IgD-negative memory B cell (primary cell): ENCODE measurements around the gene GALNT2. TPM values are rescaled to one million over a fixed set of nuclear protein-coding genes. Genes with fewer than 3 reads are reported as not detected.

ENCODE experiments used
- H3K27ac Mint-ChIP-seq, 3 donors: one replicate each; pipeline ENCODE4 v1.8.0; 2020 to 2022; ENCODE audit warnings: mild to moderate bottlenecking in 3 of 3, mixed read lengths in 3 of 3, moderate library complexity in 1 of 3
- H3K27me3 Mint-ChIP-seq: one replicate; pipeline ENCODE4 v1.8.0; 2021; ENCODE audit warnings: mixed read lengths
- H3K36me3 Mint-ChIP-seq: one replicate; pipeline ENCODE4 v1.8.0; 2020; ENCODE audit warnings: mild to moderate bottlenecking, mixed read lengths
- H3K4me1 Mint-ChIP-seq, 3 donors: one replicate each; pipeline ENCODE4 v1.8.0; 2020 to 2022; ENCODE audit warnings: mixed read lengths in 3 of 3, mild to moderate bottlenecking in 1 of 3
- H3K4me3 Mint-ChIP-seq, 4 donors: one replicate each; pipeline ENCODE4 v1.8.0; 2020 to 2022; ENCODE audit warnings: mild to moderate bottlenecking in 4 of 4, mixed read lengths in 4 of 4, moderate library complexity in 3 of 4
- H3K9me3 Mint-ChIP-seq, 3 donors: one replicate each; pipeline ENCODE4 v1.8.0; 2020 to 2021; ENCODE audit warnings: mixed read lengths in 3 of 3, mild to moderate bottlenecking in 1 of 3
- polyA plus RNA-seq: library from polyadenylated mRNA; unstranded; fragments of 300-500 nt; fragmentation: Illumina TruSeq; gene quantifications from one replicate; pipeline ENCODE4 v1.2.3, GENCODE V29; 2021

GALNT2 gene
- polyA plus RNA-seq, 1 donor from 2014 or later = 15.8 TPM

- peak overlapping the region in 2 of 4 donors; percentile 0 to 72 for H3K4me3 Mint-ChIP-seq
- no peaks in the 10 kb centered on the region for H3K36me3 Mint-ChIP-seq
- H3K9me3 Mint-ChIP-seq = no peaks in the 10 kb centered on the region
- H3K4me1 Mint-ChIP-seq = peaks cover 3 to 21% (median 15%) of the 10 kb centered on the region in 3 donors
- no peaks in the 10 kb centered on the region for H3K27me3 Mint-ChIP-seq
- peak overlapping the region in 1 of 3 donors; percentile 20 for H3K27ac Mint-ChIP-seq
Measured at GRCh38 chr1:230299191-230300006, 232.4 kb downstream of the GALNT2 start.

- Mint-ChIP-seq H3K36me3 (no peaks in the 10 kb centered on the region), H3K27me3 (no peaks in the 10 kb centered on the region), H3K9me3 (no peaks in the 10 kb centered on the region), H3K4me3 (peak overlapping the region in 3 of 4 donors; percentile 16 to 79 (median 74)), H3K4me1 (peaks cover 3 to 23% (median 15%) of the 10 kb centered on the region in 3 donors), H3K27ac (peak overlapping the region; percentile 20 to 63 (median 45))
Measured at GRCh38 chr1:230300322-230301301, 233.6 kb downstream of the GALNT2 start.

- Mint-ChIP-seq H3K27ac (peak overlapping the region in 2 of 3 donors; percentile 20 to 88), H3K4me3 (no peak overlapping the region), H3K4me1 (peaks cover 6 to 27% (median 19%) of the 10 kb centered on the region in 3 donors), H3K9me3 (no peaks in the 10 kb centered on the region), H3K27me3 (no peaks in the 10 kb centered on the region), H3K36me3 (no peaks in the 10 kb centered on the region)
Measured at GRCh38 chr1:230301322-230301721, 234.3 kb downstream of the GALNT2 start.

GRCh38 chr1:230301822-230302221 lies 234.8 kb downstream of the GALNT2 start:
- H3K27ac Mint-ChIP-seq = peak overlapping the region in 1 of 3 donors; percentile 20
- no peaks in the 10 kb centered on the region for H3K9me3 Mint-ChIP-seq
- no peaks in the 10 kb centered on the region for H3K36me3 Mint-ChIP-seq
- H3K4me1 Mint-ChIP-seq = peaks cover 7 to 27% (median 19%) of the 10 kb centered on the region in 3 donors
- H3K4me3 Mint-ChIP-seq = no peak overlapping the region
- H3K27me3 Mint-ChIP-seq = no peaks in the 10 kb centered on the region

GRCh38 chr1:230303069-230303468 lies 236.0 kb downstream of the GALNT2 start:
- Mint-ChIP-seq H3K4me1 (peaks cover 7 to 27% (median 19%) of the 10 kb centered on the region in 3 donors), H3K27ac (no peak overlapping the region), H3K36me3 (no peaks in the 10 kb centered on the region), H3K4me3 (no peak overlapping the region), H3K9me3 (no peaks in the 10 kb centered on the region), H3K27me3 (no peaks in the 10 kb centered on the region)

DNA sequence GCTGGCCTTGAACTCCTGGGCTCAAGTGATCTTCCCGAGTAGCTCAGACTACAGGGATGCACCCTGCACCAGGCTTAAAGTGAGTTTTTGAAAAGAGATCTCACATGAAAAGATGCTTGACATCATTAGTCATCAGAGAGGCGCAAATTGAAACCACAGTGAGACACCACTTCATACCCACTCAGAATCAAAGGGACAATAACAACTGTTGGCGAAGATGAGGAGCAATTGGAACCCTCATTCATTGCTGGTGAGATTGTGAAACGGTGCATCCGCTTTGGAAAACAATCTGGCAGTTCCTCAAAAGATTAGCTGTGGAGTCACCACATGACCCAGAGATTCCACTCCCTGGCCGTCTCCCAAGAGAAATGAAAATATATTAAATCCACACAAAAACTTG lies 236.8 kb downstream of the GALNT2 start:
- Mint-ChIP-seq H3K9me3 (no peaks in the 10 kb centered on the region), H3K36me3 (no peaks in the 10 kb centered on the region), H3K4me3 (no peak overlapping the region), H3K27ac (peak overlapping the region in 1 of 3 donors; percentile 32), H3K27me3 (no peaks in the 10 kb centered on the region), H3K4me1 (peaks cover 7 to 27% (median 19%) of the 10 kb centered on the region in 3 donors)

DNA sequence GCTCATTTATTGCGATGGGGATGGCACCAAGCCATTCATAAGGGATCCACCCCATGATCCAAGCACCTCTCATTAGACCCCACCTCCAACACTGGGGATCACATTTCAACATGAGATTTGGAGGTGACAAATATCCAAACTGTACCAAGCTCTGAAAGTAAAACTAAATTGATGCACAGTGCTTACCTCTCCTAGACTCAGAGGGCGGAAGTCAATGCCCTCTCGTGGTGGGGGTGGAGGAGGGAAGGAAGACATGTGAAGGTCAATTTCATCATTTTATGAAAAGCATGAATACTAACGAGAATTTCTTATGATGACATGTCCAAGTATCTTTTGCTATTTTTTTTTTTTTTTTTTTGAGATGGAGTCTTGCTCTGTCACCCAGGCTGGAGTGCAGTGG lies 239.1 kb downstream of the GALNT2 start:
- Mint-ChIP-seq H3K4me1 (peaks cover 3 to 15% (median 8%) of the 10 kb centered on the region in 3 donors), H3K36me3 (no peaks in the 10 kb centered on the region), H3K9me3 (no peaks in the 10 kb centered on the region), H3K27me3 (peaks cover 1% of the 10 kb centered on the region), H3K27ac (no peak overlapping the region), H3K4me3 (peak overlapping the region in 1 of 4 donors; percentile 29)

GRCh38 chr1:230307213-230307612 lies 240.2 kb downstream of the GALNT2 start:
- Mint-ChIP-seq H3K4me1 (peaks cover 3 to 13% (median 8%) of the 10 kb centered on the region in 3 donors), H3K36me3 (no peaks in the 10 kb centered on the region), H3K4me3 (no peak overlapping the region), H3K27me3 (peaks cover 1% of the 10 kb centered on the region), H3K9me3 (no peaks in the 10 kb centered on the region), H3K27ac (no peak overlapping the region)

GRCh38 chr1:230308039-230308438 lies 241.0 kb downstream of the GALNT2 start:
- Mint-ChIP-seq H3K27ac (no peak overlapping the region), H3K9me3 (no peaks in the 10 kb centered on the region), H3K4me1 (peaks cover 3 to 10% (median 6%) of the 10 kb centered on the region in 3 donors), H3K36me3 (no peaks in the 10 kb centered on the region), H3K27me3 (peaks cover 2% of the 10 kb centered on the region), H3K4me3 (no peak overlapping the region)

DNA sequence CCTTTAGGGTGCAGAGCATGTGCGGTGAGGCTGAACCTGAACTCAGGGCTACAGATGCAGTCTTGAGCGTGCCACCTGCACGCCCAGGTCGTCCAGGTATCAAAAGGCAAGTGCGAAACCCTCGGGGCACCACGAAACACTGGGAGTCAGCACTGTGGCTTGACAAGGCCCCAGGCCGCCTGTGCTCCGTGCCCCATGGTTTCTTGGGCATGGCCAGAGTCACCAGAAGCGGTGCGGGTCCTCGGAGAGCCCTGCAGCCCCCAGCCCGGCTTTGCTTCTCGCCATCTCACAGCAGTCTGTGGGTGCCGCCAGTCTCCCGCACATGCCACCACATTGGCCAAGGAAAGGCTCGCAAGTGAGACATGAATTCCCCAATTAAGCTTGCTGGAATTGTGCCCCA lies 241.8 kb downstream of the GALNT2 start:
- no peak overlapping the region for H3K4me3 Mint-ChIP-seq
- peaks cover 4% of the 10 kb centered on the region for H3K27me3 Mint-ChIP-seq
- H3K36me3 Mint-ChIP-seq = no peaks in the 10 kb centered on the region
- H3K4me1 Mint-ChIP-seq = peaks cover 3 to 10% (median 6%) of the 10 kb centered on the region in 3 donors
- no peaks in the 10 kb centered on the region for H3K9me3 Mint-ChIP-seq
- H3K27ac Mint-ChIP-seq = no peak overlapping the region

- Mint-ChIP-seq H3K36me3 (no peaks in the 10 kb centered on the region), H3K27me3 (peaks cover 4% of the 10 kb centered on the region), H3K4me3 (no peak overlapping the region), H3K27ac (no peak overlapping the region), H3K9me3 (no peaks in the 10 kb centered on the region), H3K4me1 (peaks cover 3 to 10% (median 6%) of the 10 kb centered on the region in 3 donors)
Measured at GRCh38 chr1:230309646-230310177, 242.7 kb downstream of the GALNT2 start.

GRCh38 chr1:230310381-230311163 lies 243.5 kb downstream of the GALNT2 start:
- H3K27me3 Mint-ChIP-seq = peaks cover 4% of the 10 kb centered on the region
- no peaks in the 10 kb centered on the region for H3K36me3 Mint-ChIP-seq
- peak overlapping the region in 1 of 4 donors; percentile 88 for H3K4me3 Mint-ChIP-seq
- peaks cover 3 to 7% (median 6%) of the 10 kb centered on the region in 3 donors for H3K4me1 Mint-ChIP-seq
- H3K9me3 Mint-ChIP-seq = no peaks in the 10 kb centered on the region
- H3K27ac Mint-ChIP-seq = no peak overlapping the region

DNA sequence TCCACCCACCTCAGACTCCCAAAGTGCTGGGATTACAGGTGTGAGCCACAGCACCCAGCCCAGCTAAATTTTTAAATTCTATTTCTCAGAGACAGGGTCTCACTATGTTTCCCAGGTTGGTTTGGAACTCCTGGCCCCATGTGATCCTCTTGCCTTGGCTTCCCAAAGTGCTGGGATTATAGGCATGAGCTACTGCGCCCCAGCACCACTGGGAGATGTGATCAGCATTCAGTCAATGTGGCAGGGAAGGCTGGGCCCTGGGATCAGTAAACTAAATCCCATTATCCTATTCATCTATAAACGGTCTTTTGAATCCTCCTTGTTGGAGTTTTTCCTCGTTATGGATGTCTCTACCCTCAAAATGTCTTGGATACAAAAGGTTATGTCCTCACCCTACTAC lies 245.6 kb downstream of the GALNT2 start:
- H3K9me3 Mint-ChIP-seq = no peaks in the 10 kb centered on the region
- H3K36me3 Mint-ChIP-seq = no peaks in the 10 kb centered on the region
- no peak overlapping the region for H3K4me3 Mint-ChIP-seq
- peaks cover 4% of the 10 kb centered on the region for H3K27me3 Mint-ChIP-seq
- H3K4me1 Mint-ChIP-seq = peaks cover 0 to 4% (median 3%) of the 10 kb centered on the region in 3 donors
- peak overlapping the region in 1 of 3 donors; percentile 59 for H3K27ac Mint-ChIP-seq
